CD4-positive, alpha-beta T cell (primary cell): Measurements from ENCODE around the gene DNAJA1. TPM values are rescaled to one million over a fixed set of nuclear protein-coding genes. Genes with fewer than 3 reads are reported as not detected.

Source experiments
- ATAC-seq: fragments of 200-7000 bp; cut with Tn5 transposase; one replicate; pipeline ENCODE4 v1.10.0; 2022; ENCODE audit warnings: mild to moderate bottlenecking; ENCODE audit not compliant: poor library complexity
- CTCF ChIA-PET: fragments of 350-600 bp; sonication (Branson Sonifier 250); formaldehyde crosslinking; loops from one replicate; lab custom pipeline; 2021; ENCODE audit warnings: antibody characterized with exemption, inconsistent platforms; lab: Charles Lee
- POLR2A ChIA-PET: fragments of 350-600 bp; sonication (Branson Sonifier 250); formaldehyde crosslinking; loops from one replicate; lab custom pipeline; 2021; ENCODE audit warnings: antibody characterized with exemption, inconsistent platforms; lab: Charles Lee
- DNase-seq, 14 experiments: peaks; one replicate each; pipeline ENCODE4 v3.0.0-alpha.2; 2013 to 2020; ENCODE audit warnings: mixed read lengths in 2 of 14
- H3K27ac ChIP-seq, 2 donors: one replicate each; pipeline versions ENCODE4 v1.5.1 to v1.7.0; 2013; ENCODE audit warnings: low read length in 2 of 2, low read depth in 1 of 2, mild to moderate bottlenecking in 1 of 2
- H3K27me3 ChIP-seq, 2 experiments: 1 replicate in 1 of 2; 2 replicates in 1 of 2; pipeline versions ENCODE4 v1.6.1 to v1.7.0; 2013; ENCODE audit warnings: low read length in 2 of 2, control low read depth in 1 of 2, mild to moderate bottlenecking in 1 of 2, moderate library complexity in 1 of 2; ENCODE audit not compliant: insufficient read depth in 2 of 2, control insufficient read depth in 1 of 2
- H3K36me3 ChIP-seq: one replicate; pipeline ENCODE4 v1.6.1; 2013; ENCODE audit warnings: low read length, control low read depth; ENCODE audit not compliant: insufficient read depth
- H3K4me1 ChIP-seq: one replicate; pipeline ENCODE4 v1.6.1; 2013; ENCODE audit warnings: low read length, control low read depth; ENCODE audit not compliant: insufficient read depth
- H3K4me3 ChIP-seq: one replicate; pipeline ENCODE4 v1.5.1; 2013; ENCODE audit warnings: mild to moderate bottlenecking, low read length, moderate library complexity
- H3K9me3 ChIP-seq, 2 experiments: 1 replicate in 1 of 2; 2 replicates in 1 of 2; pipeline versions ENCODE4 v1.6.1 to v1.7.0; 2013; ENCODE audit warnings: low read length in 2 of 2, mild to moderate bottlenecking in 2 of 2, control low read depth in 1 of 2, moderate library complexity in 1 of 2; ENCODE audit not compliant: control insufficient read depth in 1 of 2, insufficient read depth in 1 of 2
- H3K27ac Mint-ChIP-seq: one replicate; pipeline ENCODE4 v1.8.0; 2020; ENCODE audit warnings: mixed read lengths
- H3K27me3 Mint-ChIP-seq: one replicate; pipeline ENCODE4 v1.8.0; 2021; ENCODE audit warnings: mixed read lengths
- H3K36me3 Mint-ChIP-seq: one replicate; pipeline ENCODE4 v1.8.0; 2021; ENCODE audit warnings: low read depth, mixed read lengths
- H3K4me1 Mint-ChIP-seq: one replicate; pipeline ENCODE4 v1.8.0; 2021; ENCODE audit warnings: low read depth, mixed read lengths
- H3K4me3 Mint-ChIP-seq: one replicate; pipeline ENCODE4 v1.8.0; 2020; ENCODE audit warnings: mild to moderate bottlenecking, mixed read lengths
- H3K9me3 Mint-ChIP-seq: one replicate; pipeline ENCODE4 v1.8.0; 2020; ENCODE audit warnings: mixed read lengths
- CTCF ChIP-seq: fragments of 200-600 bp; IDR thresholded peaks from one replicate; pipeline ENCODE4 v1.8.0; 2022; ENCODE audit warnings: antibody characterized with exemption, mild to moderate bottlenecking
- intact Hi-C, 2 experiments: fragments of 100-400 bp; cut with DNase I in 1 of 2; cut with micrococcal nuclease in 1 of 2; formaldehyde crosslinking; loops; one replicate each; pipeline versions ENCODE4 v1.15.1 to v1.9.0; 2023 to 2025; cut with DNase I, micrococcal nuclease
- total RNA-seq, 174 experiments: library from RNA in 2 of 174; stranded (reverse) in 2 of 174; gene quantifications; one replicate each; pipeline ENCODE4 v1.2.3 and lab custom pipeline; 2021 to 2026

Gene DNAJA1
- total RNA-seq, 2 experiments from 2014 or later: 150 to 156 TPM

GRCh38 chr9:33042473-33042872 lies 17.4 kb downstream of the DNAJA1 start:
- Histone ChIP-seq H3K4me3 (no peak overlapping the region), H3K4me1 (peaks cover 15% of the 10 kb centered on the region), H3K36me3 (peaks cover 50% of the 10 kb centered on the region), H3K9me3 (no peaks in the 10 kb centered on the region), H3K27ac (no peak overlapping the region), H3K27me3 (no peaks in the 10 kb centered on the region)
- ChIA-PET CTCF (no interaction called here), POLR2A (interaction anchor here (0.7 to 3.6 kb wide), 4 partner anchors 10 to 17 kb away, joined by 3 to 16 read pairs (median 4); partner anchors contain the start of gene DNAJA1)
- intact Hi-C loops: loop anchor here in 1 of 2 experiments (5.0 kb wide), 1 partner anchor 35 kb away; the partner anchor contains the start of gene SMU1
- Mint-ChIP-seq H3K9me3 (no peaks in the 10 kb centered on the region), H3K36me3 (peaks cover 56% of the 10 kb centered on the region), H3K27ac (no peak overlapping the region), H3K4me1 (peaks cover 24% of the 10 kb centered on the region), H3K27me3 (no peaks in the 10 kb centered on the region), H3K4me3 (no peak overlapping the region)
- no peak for DNase-seq
- no peak for ATAC-seq
- no peak for TF ChIP-seq CTCF

GRCh38 chr9:33043671-33044070 lies 18.6 kb downstream of the DNAJA1 start:
- peak overlapping the region; percentile 63 for H3K4me3 ChIP-seq
- Mint-ChIP-seq H3K9me3 (no peaks in the 10 kb centered on the region), H3K27me3 (no peaks in the 10 kb centered on the region), H3K36me3 (peaks cover 53% of the 10 kb centered on the region), H3K27ac (peak overlapping the region; percentile 80), H3K4me1 (peaks cover 24% of the 10 kb centered on the region), H3K4me3 (peak overlapping the region; percentile 83)
- ChIA-PET CTCF (no interaction called here), POLR2A (interaction anchor here (1.0 to 3.6 kb wide), 4 partner anchors 9 to 410 kb away, joined by 3 to 16 read pairs (median 4); partner anchors contain the start of genes DNAJA1 and NFX1)
- no peak for DNase-seq
- peaks cover 15% of the 10 kb centered on the region for H3K4me1 ChIP-seq
- no peaks in the 10 kb centered on the region for H3K9me3 ChIP-seq
- ATAC-seq: no peak
- H3K27me3 ChIP-seq: no peaks in the 10 kb centered on the region
- intact Hi-C loops: loop anchor here in 1 of 2 experiments (5.0 kb wide), 1 partner anchor 34 kb away; the partner anchor contains the start of gene SMU1
- H3K27ac ChIP-seq: no peak overlapping the region
- TF ChIP-seq CTCF: no peak
- peaks cover 46% of the 10 kb centered on the region for H3K36me3 ChIP-seq

- Mint-ChIP-seq H3K27me3 (no peaks in the 10 kb centered on the region), H3K4me1 (peaks cover 24% of the 10 kb centered on the region), H3K27ac (peak overlapping the region; percentile 80), H3K9me3 (no peaks in the 10 kb centered on the region), H3K36me3 (peaks cover 53% of the 10 kb centered on the region), H3K4me3 (peak overlapping the region; percentile 83)
- Histone ChIP-seq H3K27me3 (no peaks in the 10 kb centered on the region), H3K9me3 (no peaks in the 10 kb centered on the region), H3K4me3 (peak overlapping the region; percentile 63), H3K27ac (peak overlapping the region; percentile 3 to 37), H3K4me1 (peaks cover 15% of the 10 kb centered on the region), H3K36me3 (peaks cover 44% of the 10 kb centered on the region)
- POLR2A ChIA-PET: interaction anchor here (1.0 to 3.6 kb wide), 3 partner anchors 18 to 410 kb away, joined by 3 to 16 read pairs (median 4); partner anchors contain the start of genes DNAJA1 and NFX1
- DNase-seq: peak; percentile 18 to 89 (median 51)
- no peak for TF ChIP-seq CTCF
- CTCF ChIA-PET: no interaction called here
- peak; percentile 80 for ATAC-seq
- intact Hi-C loops: loop anchor here in 1 of 2 experiments (5.0 kb wide), 1 partner anchor 33 kb away; the partner anchor contains the start of gene SMU1
Measured at GRCh38 chr9:33044162-33044673, 19.1 kb downstream of the DNAJA1 start.
